Epidermal melanocyte (primary cell): ENCODE measurements around the gene HIKESHI.

Experiments
- DNase-seq: peaks from one replicate; pipeline ENCODE4 v3.0.0; 2011; ENCODE audit warnings: low spot score; ENCODE audit not compliant: insufficient read length

Gene HIKESHI

DNA sequence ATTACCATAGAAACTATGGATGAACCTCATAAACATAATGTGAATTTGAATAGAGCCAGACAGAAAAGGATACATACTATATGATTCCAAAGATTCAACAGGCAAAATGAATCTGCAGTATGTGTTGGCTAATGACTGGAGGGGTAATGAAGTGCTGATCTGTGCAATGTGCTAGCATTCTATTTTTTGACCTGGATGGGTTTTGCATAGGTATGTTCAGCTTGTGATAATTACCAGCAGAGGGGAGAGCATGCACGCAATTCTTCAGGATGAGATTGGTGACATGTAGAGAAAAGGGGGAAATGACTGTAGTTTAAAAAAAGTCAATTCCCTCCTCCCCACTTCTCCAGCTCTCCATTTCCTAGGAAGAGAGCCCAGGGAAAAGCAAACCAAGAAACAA lies 72.0 kb downstream of the HIKESHI start:
- no peak for DNase-seq

DNA sequence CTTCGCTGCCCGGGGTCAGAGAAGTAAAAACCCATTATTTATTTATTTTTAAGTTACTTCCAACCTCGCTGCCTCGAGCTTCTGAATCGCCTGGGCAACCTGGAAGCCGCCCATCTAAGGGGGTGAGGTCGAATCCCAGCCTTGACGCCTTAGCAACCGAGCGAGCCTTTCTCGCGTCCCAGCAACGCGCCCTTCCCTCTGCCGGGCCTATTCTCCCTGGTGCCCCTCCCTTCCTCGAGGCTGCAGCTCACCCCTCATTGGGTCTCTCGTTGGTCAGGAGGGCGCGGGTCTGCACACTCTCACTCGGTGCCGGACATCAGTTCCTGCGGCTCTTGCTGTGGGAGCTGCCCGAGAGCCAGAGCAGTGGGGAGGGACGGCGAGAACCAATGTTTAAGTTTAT lies 72.5 kb downstream of the HIKESHI start, which contains the start of gene CCDC81:
Gene CCDC81 (plus strand): TSS at position 302 of the 400 bp plus-strand sequence. CDS start 277 bp downstream, outside the sequence.
- DNase-seq: no peak

DNA sequence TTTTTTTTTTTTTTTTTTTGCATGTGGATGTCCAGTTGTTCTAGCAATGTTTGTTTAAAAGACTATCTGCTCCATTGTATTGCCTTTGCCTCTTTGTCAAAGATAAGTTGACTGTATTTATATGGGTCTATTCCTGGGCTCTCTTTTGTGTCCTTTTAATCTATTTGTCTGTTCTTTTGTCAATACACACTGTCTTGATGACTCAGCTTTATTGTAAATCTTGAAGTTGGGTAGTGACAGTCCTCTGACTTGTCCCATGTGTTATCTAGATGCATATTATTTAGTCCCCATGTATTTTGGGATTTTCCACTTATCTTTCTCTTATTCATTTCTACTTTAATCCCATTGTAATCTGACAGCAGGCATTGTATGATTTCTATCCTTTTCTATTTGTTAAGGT lies 75.9 kb downstream of the HIKESHI start:
- DNase-seq: no peak

GRCh38 chr11:86380295-86381059 lies 78.4 kb downstream of the HIKESHI start:
- DNase-seq: no peak

GRCh38 chr11:86383041-86383955 lies 81.3 kb downstream of the HIKESHI start:
- DNase-seq: no peak

GRCh38 chr11:86386283-86386682 lies 84.2 kb downstream of the HIKESHI start:
- DNase-seq: no peak

- no peak for DNase-seq
Observed at GRCh38 chr11:86386746-86387145, 84.7 kb downstream of the HIKESHI start.

- DNase-seq: no peak
Observed at GRCh38 chr11:86388198-86388597, 86.2 kb downstream of the HIKESHI start.

DNA sequence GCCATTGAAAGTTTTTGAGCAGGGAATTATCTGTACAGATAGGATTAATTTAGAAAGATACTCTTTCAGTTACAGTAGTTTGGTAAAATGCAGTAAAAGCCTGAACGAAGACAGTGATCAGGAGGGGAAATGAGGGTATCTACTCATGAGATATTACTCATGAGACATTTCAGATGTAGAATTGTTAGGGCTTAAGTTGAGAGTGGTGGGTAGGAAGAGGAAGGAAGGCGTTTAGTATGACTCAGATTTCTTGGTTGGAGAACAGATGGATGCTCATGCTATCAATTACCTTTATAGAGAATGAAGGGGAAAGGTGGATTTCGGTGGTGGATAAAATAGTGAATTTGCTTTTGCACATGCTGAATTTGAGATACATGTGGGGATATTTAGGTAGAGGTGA lies 88.4 kb downstream of the HIKESHI start:
- no peak for DNase-seq

DNA sequence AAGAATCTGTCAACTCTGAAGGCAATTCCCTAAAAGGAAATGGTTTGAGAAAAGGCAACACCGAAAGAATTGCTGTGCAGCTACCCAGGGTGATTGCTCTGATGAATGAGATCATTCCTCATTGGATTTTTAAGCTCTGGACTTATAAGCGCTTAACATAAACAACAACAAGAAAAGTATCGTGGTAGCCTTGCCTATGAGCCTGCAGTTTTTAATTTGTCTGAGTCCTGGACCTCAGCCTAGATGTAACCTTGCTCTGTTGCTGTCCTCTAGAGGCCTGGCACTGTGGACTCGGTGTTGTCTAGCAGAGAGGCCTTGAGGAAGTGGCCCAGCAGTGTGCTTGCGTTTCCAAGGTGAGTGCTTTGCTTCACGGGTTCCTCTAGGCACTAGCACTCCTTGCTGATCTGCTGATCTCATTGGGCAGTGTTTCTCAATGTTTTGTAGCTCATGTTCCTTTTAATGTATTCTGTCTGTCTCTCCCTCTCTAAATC lies 93.1 kb downstream of the HIKESHI start:
- no peak for DNase-seq
